Measurements from ENCODE around the gene ARMC8.

The ARMC8 gene

GRCh38 chr3:138308783-138309182, 121.7 kb downstream of the ARMC8 start:
- no peak overlapping the region for H3K4me3 ChIP-seq (ENCODE audit: low read depth, low read length)
- no peak for TF ChIP-seq CTCF (IDR thresholded peaks at IDR 0.05; ENCODE audit: control insufficient read depth, extremely low read depth, insufficient read depth)
- no peak for DNase-seq (ENCODE audit: low read depth)

GRCh38 chr3:138310494-138310893, 123.4 kb downstream of the ARMC8 start:
- H3K4me3 ChIP-seq (ENCODE audit: low read depth, low read length): no peak overlapping the region
- no peak for TF ChIP-seq CTCF (IDR thresholded peaks at IDR 0.05; ENCODE audit: control insufficient read depth, extremely low read depth, insufficient read depth)
- no peak for DNase-seq (ENCODE audit: low read depth)

GRCh38 chr3:138314751-138315150, 127.7 kb downstream of the ARMC8 start:
- DNase-seq (ENCODE audit: low read depth): no peak
- TF ChIP-seq CTCF (IDR thresholded peaks at IDR 0.05; ENCODE audit: control insufficient read depth, extremely low read depth, insufficient read depth): no peak
- H3K4me3 ChIP-seq (ENCODE audit: low read depth, low read length): no peak overlapping the region

DNA sequence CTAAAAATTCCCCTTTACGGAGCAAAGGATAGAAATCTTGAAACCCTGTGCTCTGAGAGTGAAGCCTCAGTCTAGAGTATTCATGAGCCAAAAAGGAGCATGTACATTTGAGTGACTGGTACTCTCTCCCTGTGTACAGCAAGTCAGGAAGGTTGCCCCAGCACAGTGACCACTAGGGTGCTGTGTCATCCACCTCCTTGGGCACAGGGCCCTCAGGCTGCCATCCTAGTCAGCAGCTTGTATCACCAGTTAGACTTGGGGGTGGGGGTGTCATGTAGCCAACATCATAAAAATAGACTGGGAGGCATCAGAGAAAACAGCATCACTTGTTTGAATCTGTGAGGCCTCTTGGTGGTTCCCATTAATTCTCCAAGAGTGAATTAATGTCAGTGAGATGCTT, 130.6 kb downstream of the ARMC8 start:
- DNase-seq (ENCODE audit: low read depth): no peak
- no peak overlapping the region for H3K4me3 ChIP-seq (ENCODE audit: low read depth, low read length)

GRCh38 chr3:138323971-138324370, 136.9 kb downstream of the ARMC8 start:
- H3K4me3 ChIP-seq (ENCODE audit: low read depth, low read length): no peak overlapping the region
- DNase-seq (ENCODE audit: low read depth): no peak
- no peak for TF ChIP-seq CTCF (IDR thresholded peaks at IDR 0.05; ENCODE audit: control insufficient read depth, extremely low read depth, insufficient read depth)

More for the DNA sequence above, 130.6 kb downstream of the ARMC8 start:
- TF ChIP-seq CTCF (IDR thresholded peaks at IDR 0.05; ENCODE audit: control insufficient read depth, extremely low read depth, insufficient read depth): no peak

DNA sequence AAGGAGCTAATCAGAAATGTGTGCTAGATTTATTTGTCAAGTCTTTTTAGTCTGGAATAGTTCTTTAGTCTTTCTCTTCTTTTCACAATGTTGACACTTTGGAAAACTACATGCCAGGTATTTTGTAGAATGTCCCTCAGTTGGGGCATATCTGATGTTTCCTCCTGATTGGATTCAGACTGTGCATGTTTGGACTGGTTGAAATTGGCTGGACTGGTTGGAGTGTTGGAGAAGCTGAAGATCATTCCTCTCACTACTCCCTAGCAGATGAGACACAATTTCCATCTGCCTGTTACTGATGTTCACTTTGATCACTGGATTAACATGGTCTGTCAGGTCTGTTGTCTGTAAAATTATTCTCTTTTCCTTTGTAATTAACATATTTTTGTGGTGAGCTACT, 138.9 kb downstream of the ARMC8 start:
- H3K4me3 ChIP-seq (ENCODE audit: low read depth, low read length): no peak overlapping the region
- no peak for TF ChIP-seq CTCF (IDR thresholded peaks at IDR 0.05; ENCODE audit: control insufficient read depth, extremely low read depth, insufficient read depth)
- no peak for DNase-seq (ENCODE audit: low read depth)

- no peak for TF ChIP-seq CTCF (IDR thresholded peaks at IDR 0.05; ENCODE audit: control insufficient read depth, extremely low read depth, insufficient read depth)
- DNase-seq (ENCODE audit: low read depth): no peak
- no peak overlapping the region for H3K4me3 ChIP-seq (ENCODE audit: low read depth, low read length)
Observed at GRCh38 chr3:138326866-138327595, 139.9 kb downstream of the ARMC8 start.
